CD14-positive monocyte (primary cell): Measurements from ENCODE around the gene SIAH1. TPM values are rescaled to one million over a fixed set of nuclear protein-coding genes. Genes with fewer than 3 reads are reported as not detected.
"Not testable (repeated sequence)": the region's sequence is repeated elsewhere in the genome, so short reads cannot be mapped to it uniquely, and the experiment has no call there.

Experiments used
- DNase-seq, 3 donors: peaks; one replicate each; pipeline ENCODE4 v3.0.0-alpha.2; 2011 to 2022
- H2AFZ ChIP-seq: 2 replicates; pipeline ENCODE4 v1.6.0; 2012; ENCODE audit warnings: mild to moderate bottlenecking, low read depth, low read length, inconsistent platforms; ENCODE audit not compliant: insufficient read depth, poor library complexity, severe bottlenecking
- H3K27ac ChIP-seq, 2 donors: 1 replicate in 1 of 2; 2 replicates in 1 of 2; pipeline ENCODE4 v1.5.1; 2012 to 2013; ENCODE audit warnings: low read length in 2 of 2, control low read depth in 1 of 2, inconsistent platforms in 1 of 2, low read depth in 1 of 2, mild to moderate bottlenecking in 1 of 2
- H3K27me3 ChIP-seq, 2 donors: one replicate each; pipeline versions ENCODE4 v1.6.0 to v1.6.1; 2011 to 2013; ENCODE audit warnings: low read length in 2 of 2; ENCODE audit not compliant: control insufficient read depth in 2 of 2, insufficient read depth in 2 of 2
- H3K36me3 ChIP-seq, 2 donors: replicated peaks in 1 of 2; 1 replicate in 1 of 2; 2 replicates in 1 of 2; pipeline versions ENCODE4 v1.5.1 to v1.6.1; 2012 to 2013; ENCODE audit warnings: low read length in 2 of 2, control low read depth in 1 of 2, inconsistent platforms in 1 of 2, mild to moderate bottlenecking in 1 of 2; ENCODE audit not compliant: insufficient read depth in 2 of 2, control insufficient read depth in 1 of 2
- H3K4me1 ChIP-seq, 2 donors: 1 replicate in 1 of 2; 2 replicates in 1 of 2; pipeline versions ENCODE4 v1.5.1 to v1.6.1; 2012 to 2013; ENCODE audit warnings: low read length in 2 of 2, control low read depth in 1 of 2, inconsistent platforms in 1 of 2, mild to moderate bottlenecking in 1 of 2, moderate library complexity in 1 of 2; ENCODE audit not compliant: insufficient read depth in 2 of 2, control insufficient read depth in 1 of 2
- H3K4me2 ChIP-seq: replicated peaks from 2 replicates; pipeline ENCODE3; 2012; ENCODE audit warnings: low read length, moderate library complexity, mild to moderate bottlenecking; ENCODE audit not compliant: poor library complexity, severe bottlenecking; ENCODE audit errors: extremely low read depth
- H3K4me3 ChIP-seq, 3 experiments: fragments of 200-600 bp in 1 of 3; sonication (generic) in 1 of 3; replicated peaks in 1 of 3; 1 replicate in 2 of 3; 2 replicates in 1 of 3; pipeline ENCODE4 v1.5.1; 2011 to 2013; ENCODE audit warnings: low read length in 3 of 3, mild to moderate bottlenecking in 3 of 3, control low read depth in 2 of 3, low read depth in 2 of 3, inconsistent platforms in 1 of 3, moderate library complexity in 1 of 3
- H3K79me2 ChIP-seq: 2 replicates; pipeline ENCODE4 v1.6.0; 2012; ENCODE audit warnings: mild to moderate bottlenecking, control low read depth, inconsistent platforms, low read length, moderate library complexity; ENCODE audit not compliant: insufficient read depth
- H3K9ac ChIP-seq: 2 replicates; pipeline ENCODE4 v1.6.0; 2017; ENCODE audit warnings: low read length, mild to moderate bottlenecking; ENCODE audit not compliant: insufficient read depth, poor library complexity, severe bottlenecking
- H3K9me3 ChIP-seq, 2 donors: replicated peaks in 1 of 2; 1 replicate in 1 of 2; 2 replicates in 1 of 2; pipeline versions ENCODE4 v1.5.1 to v1.6.1; 2012 to 2013; ENCODE audit warnings: low read length in 2 of 2, control low read depth in 1 of 2; ENCODE audit not compliant: control insufficient read depth in 1 of 2, insufficient read depth in 1 of 2
- H4K20me1 ChIP-seq: 2 replicates; pipeline ENCODE4 v1.6.0; 2012; ENCODE audit warnings: mild to moderate bottlenecking, low read length, control low read depth, moderate library complexity; ENCODE audit not compliant: insufficient read depth
- H3K27ac Mint-ChIP-seq, 7 donors: one replicate each; pipeline ENCODE4 v1.8.0; 2020; ENCODE audit warnings: mild to moderate bottlenecking in 7 of 7, mixed read lengths in 7 of 7, moderate library complexity in 6 of 7, inconsistent platforms in 2 of 7
- H3K27me3 Mint-ChIP-seq, 3 donors: one replicate each; pipeline ENCODE4 v1.8.0; 2021 to 2022; ENCODE audit warnings: low read depth in 3 of 3, mild to moderate bottlenecking in 3 of 3, mixed read lengths in 3 of 3, moderate library complexity in 3 of 3, inconsistent platforms in 1 of 3
- H3K36me3 Mint-ChIP-seq, 2 donors: one replicate each; pipeline ENCODE4 v1.8.0; 2020; ENCODE audit warnings: mixed read lengths in 2 of 2, inconsistent platforms in 1 of 2, mild to moderate bottlenecking in 1 of 2
- H3K4me1 Mint-ChIP-seq: one replicate; pipeline ENCODE4 v1.8.0; 2020; ENCODE audit warnings: mild to moderate bottlenecking, mixed read lengths
- H3K4me3 Mint-ChIP-seq, 2 donors: one replicate each; pipeline ENCODE4 v1.8.0; 2020; ENCODE audit warnings: mild to moderate bottlenecking in 2 of 2, mixed read lengths in 2 of 2, moderate library complexity in 1 of 2
- H3K9me3 Mint-ChIP-seq, 7 donors: one replicate each; pipeline ENCODE4 v1.8.0; 2020 to 2022; ENCODE audit warnings: mixed read lengths in 7 of 7, mild to moderate bottlenecking in 6 of 7, moderate library complexity in 6 of 7, inconsistent platforms in 2 of 7
- CTCF ChIP-seq: fragments of 200-600 bp; IDR thresholded peaks from one replicate; pipeline ENCODE4 v1.8.0; 2022; ENCODE audit warnings: antibody characterized with exemption, mild to moderate bottlenecking
- WGBS: methylation state at CpG from one replicate; pipeline ENCODE4 v1.1.5; 2013; ENCODE audit warnings: missing lambda C conversion rate; ENCODE audit not compliant: insufficient coverage; 5-methylcytosine and 5-hydroxymethylcytosine counted together
- intact Hi-C, 2 donors: fragments of 100-400 bp; cut with micrococcal nuclease; formaldehyde crosslinking; loops; one replicate each; pipeline versions ENCODE4 v1.15.0 to v1.15.1; 2023
- polyA plus RNA-seq, 3 donors: library from polyadenylated mRNA; depleted of rRNA in 1 of 3; unstranded in 2 of 3; stranded (reverse) in 1 of 3; fragments of 300-500 nt in 2 of 3; fragments of >200 nt in 1 of 3; fragmentation: Illumina TruSeq in 2 of 3; gene quantifications; 1 replicate in 2 of 3; 2 replicates in 1 of 3; pipeline ENCODE4 v1.2.3, GENCODE V29; 2012 to 2021

SIAH1 gene
- polyA plus RNA-seq, 3 donors: 4.9 to 11.8 (median 5.6) TPM

DNA sequence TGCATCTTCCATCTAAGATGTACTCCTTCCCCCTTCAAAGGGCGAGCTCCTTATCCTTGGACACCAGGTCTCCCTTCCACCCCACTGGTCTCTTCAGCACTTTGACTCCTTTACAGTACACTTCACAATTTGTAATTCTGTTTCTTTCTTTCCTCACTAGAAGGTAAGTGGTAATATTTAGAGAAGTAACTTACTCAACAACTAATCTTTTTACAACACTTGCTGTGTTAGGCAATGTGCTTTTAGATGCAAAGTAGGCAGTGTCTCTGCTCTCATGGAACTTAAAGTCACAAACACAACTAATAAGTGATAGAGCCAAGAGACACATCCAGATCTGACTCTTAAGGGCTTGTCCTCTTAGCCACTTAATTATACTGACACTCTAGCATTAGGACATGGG lies 6.4 kb downstream of the SIAH1 start:
- H3K27ac Mint-ChIP-seq: peak overlapping the region; percentile 74 to 97 (median 92)
- no peaks in the 10 kb centered on the region for H3K27me3 Mint-ChIP-seq
- intact Hi-C loops: loop anchor here in 1 of 2 donors (5.0 kb wide), 1 partner anchor 178 kb away; no protein-coding TSS in a partner anchor
- peak overlapping the region in 1 of 3 experiments; percentile 55 for H3K4me3 ChIP-seq
- H3K4me3 Mint-ChIP-seq: peak overlapping the region; percentile 52 to 79
- no peak overlapping the region for H2AFZ ChIP-seq
- no peak overlapping the region for H3K9ac ChIP-seq
- no peaks in the 10 kb centered on the region for H3K9me3 ChIP-seq
- DNase-seq: peak; percentile 66 to 88 (median 68)
- peaks cover 99% of the 10 kb centered on the region for H4K20me1 ChIP-seq
- H3K27ac ChIP-seq: peak overlapping the region in 1 of 2 donors; percentile 65
- no peaks in the 10 kb centered on the region for H3K27me3 ChIP-seq
- H3K4me2 ChIP-seq: peak overlapping the region; percentile 54
- peaks cover 100% of the 10 kb centered on the region for H3K79me2 ChIP-seq
- H3K4me1 ChIP-seq: peaks cover 64 to 87% of the 10 kb centered on the region in 2 donors
- H3K36me3 ChIP-seq: no peaks in the 10 kb centered on the region
- peaks cover 65% of the 10 kb centered on the region for H3K4me1 Mint-ChIP-seq
- H3K36me3 Mint-ChIP-seq: no peaks in the 10 kb centered on the region
- no peak for TF ChIP-seq CTCF
- WGBS: no CpG with 5 or more reads among the region's 1 CpG
- H3K9me3 Mint-ChIP-seq: no peaks in the 10 kb centered on the region

GRCh38 chr16:48378276-48378675 lies 6.9 kb downstream of the SIAH1 start:
- no CpG with 5 or more reads among the region's 5 CpGs for WGBS
- no peak for TF ChIP-seq CTCF
- Mint-ChIP-seq H3K9me3 (no peaks in the 10 kb centered on the region), H3K4me3 (peak overlapping the region; percentile 52 to 79), H3K4me1 (peaks cover 59% of the 10 kb centered on the region), H3K27ac (peak overlapping the region; percentile 74 to 97 (median 92)), H3K36me3 (no peaks in the 10 kb centered on the region), H3K27me3 (no peaks in the 10 kb centered on the region)
- intact Hi-C loops: loop anchor here in 1 of 2 donors (5.0 kb wide), 1 partner anchor 179 kb away; no protein-coding TSS in a partner anchor
- Histone ChIP-seq H3K9ac (no peak overlapping the region), H3K4me1 (peaks cover 64 to 87% of the 10 kb centered on the region in 2 donors), H3K4me2 (peak overlapping the region; percentile 54), H2AFZ (no peak overlapping the region), H3K27ac (peak overlapping the region in 1 of 2 donors; percentile 65), H3K9me3 (no peaks in the 10 kb centered on the region), H3K4me3 (peak overlapping the region in 1 of 3 experiments; percentile 55), H3K36me3 (no peaks in the 10 kb centered on the region), H3K27me3 (no peaks in the 10 kb centered on the region), H4K20me1 (peaks cover 99% of the 10 kb centered on the region), H3K79me2 (peaks cover 100% of the 10 kb centered on the region)
- no peak for DNase-seq

DNA sequence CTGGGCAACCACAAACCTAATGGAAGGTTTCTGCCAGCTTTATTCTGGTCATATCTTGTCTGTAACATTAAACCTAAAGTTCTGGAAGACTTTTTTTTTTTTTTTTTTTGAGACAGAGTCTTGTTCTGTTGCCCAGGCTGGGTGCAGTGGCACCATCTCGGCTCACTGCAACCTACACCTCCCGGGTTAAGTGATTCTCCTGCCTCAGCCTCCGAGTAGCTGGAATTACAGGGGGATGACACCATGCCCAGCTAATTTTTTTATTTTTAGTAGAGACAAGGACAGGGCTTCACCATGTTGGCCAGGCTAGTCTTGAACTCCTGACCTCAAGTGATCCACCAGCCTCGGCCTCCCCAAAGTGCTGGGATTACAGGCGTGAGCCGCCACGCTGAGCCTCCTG lies 7.9 kb downstream of the SIAH1 start:
- H4K20me1 ChIP-seq: peaks cover 99% of the 10 kb centered on the region
- not testable (repeated sequence) for H3K27me3 Mint-ChIP-seq, H3K9me3 Mint-ChIP-seq, H3K36me3 Mint-ChIP-seq, DNase-seq, H3K27ac ChIP-seq, H3K27me3 ChIP-seq, H3K4me3 Mint-ChIP-seq, H3K36me3 ChIP-seq, H3K4me2 ChIP-seq, H3K9ac ChIP-seq, H3K9me3 ChIP-seq, H2AFZ ChIP-seq, H3K4me3 ChIP-seq
- H3K4me1 Mint-ChIP-seq: peaks cover 54% of the 10 kb centered on the region
- intact Hi-C loops: loop anchor here in 1 of 2 donors (5.0 kb wide), 1 partner anchor 180 kb away; no protein-coding TSS in a partner anchor
- peaks cover 63 to 83% of the 10 kb centered on the region in 2 donors for H3K4me1 ChIP-seq
- WGBS: 92% methylated on average over 2 of the region's 7 CpGs
- peaks cover 100% of the 10 kb centered on the region for H3K79me2 ChIP-seq
- H3K27ac Mint-ChIP-seq: peak overlapping the region in 2 of 7 donors; percentile 2 to 44
